Stimulated activated naive CD8-positive, alpha-beta T cell treated with anti-CD3 and anti-CD28 coated beads, Interleukin-15, amount 100 ng/mL, for 72 hours (primary cell): ENCODE data around the gene ZNF296.
A peak's percentile ranks its signal among the peaks of the same experiment; 100 is the strongest.

ENCODE experiments used
- ATAC-seq: fragments of 150-1000 bp; cut with Tn5 transposase; 2 replicates; pipeline ENCODE4 v1.10.0; 2021; ENCODE audit warnings: mild to moderate bottlenecking, moderate library complexity
- DNase-seq, 2 donors: peaks; one replicate each; pipeline ENCODE4 v3.0.0; 2021 to 2022
- H3K27ac Mint-ChIP-seq, 2 donors: one replicate each; pipeline ENCODE4 v1.8.0; 2022; ENCODE audit warnings: mild to moderate bottlenecking in 2 of 2, mixed read lengths in 2 of 2, moderate library complexity in 2 of 2
- H3K27me3 Mint-ChIP-seq: one replicate; pipeline ENCODE4 v1.8.0; 2022; ENCODE audit warnings: mixed read lengths
- H3K4me1 Mint-ChIP-seq: one replicate; pipeline ENCODE4 v1.8.0; 2022; ENCODE audit warnings: mild to moderate bottlenecking, mixed read lengths
- H3K4me3 Mint-ChIP-seq, 2 donors: one replicate each; pipeline ENCODE4 v1.8.0; 2022; ENCODE audit warnings: mild to moderate bottlenecking in 2 of 2, mixed read lengths in 2 of 2, moderate library complexity in 1 of 2
- H3K9me3 Mint-ChIP-seq, 2 donors: one replicate each; pipeline ENCODE4 v1.8.0; 2022; ENCODE audit warnings: mixed read lengths in 2 of 2

Gene ZNF296

DNA sequence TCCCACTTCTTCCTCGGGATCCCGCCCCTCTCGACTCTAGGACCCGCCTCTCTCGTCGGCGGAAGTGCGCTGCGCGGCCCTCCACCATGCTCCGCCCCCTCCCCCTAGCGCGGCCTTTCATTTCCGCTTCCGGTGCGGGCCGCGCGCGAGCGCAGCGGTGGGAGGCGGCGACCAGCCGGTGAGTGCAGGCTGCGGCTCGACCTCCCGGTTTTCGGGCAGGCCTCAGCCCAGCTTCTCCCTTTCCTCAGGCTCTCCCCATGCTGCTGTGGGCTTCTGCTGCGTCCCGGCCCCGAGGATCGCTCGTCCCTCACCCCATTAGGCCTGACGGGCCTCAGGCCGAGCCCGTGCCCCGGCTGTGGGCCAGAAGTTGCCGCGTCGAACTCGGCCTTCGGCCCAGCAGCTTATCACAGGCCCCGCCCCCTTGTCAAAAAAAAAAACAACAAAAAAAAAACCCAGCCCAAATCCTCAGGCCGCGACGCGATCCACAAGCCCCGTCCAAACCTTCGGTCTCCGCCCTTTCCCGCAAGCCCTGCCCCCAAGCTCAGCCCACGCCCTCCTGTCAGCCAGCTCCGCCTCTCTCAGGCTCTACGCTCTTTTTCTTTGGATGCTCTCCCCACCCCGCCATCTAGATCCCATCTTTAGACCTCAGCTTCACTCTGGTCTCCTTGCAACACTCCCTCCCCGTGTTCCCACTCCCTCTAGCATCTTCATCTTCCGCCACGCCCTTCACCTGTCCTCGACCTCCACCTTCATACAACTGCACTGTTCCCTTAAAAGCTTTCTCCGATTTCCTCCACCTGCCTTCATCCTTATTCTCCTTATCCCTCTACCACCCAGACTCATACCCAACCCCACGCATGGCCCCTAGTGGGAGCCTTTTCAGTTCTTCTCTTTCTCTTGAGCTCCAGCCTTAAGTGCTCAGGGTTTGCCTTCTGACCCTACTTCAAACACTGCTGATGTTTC, 37.1 kb downstream of the ZNF296 start, which contains the start of gene CLASRP:
Gene CLASRP, plus strand, starts transcription at position 115 of the 963 bp plus-strand sequence. CDS start 1,168 bp downstream, outside the sequence.
- peak within 1 kb of the TSS; percentile 95 to 98 for H3K27ac Mint-ChIP-seq
- H3K9me3 Mint-ChIP-seq: no peaks in the 10 kb centered on the region
- peaks cover 35% of the 10 kb centered on the region for H3K4me1 Mint-ChIP-seq
- DNase-seq: peak; percentile 82 to 86
- peak; percentile 98 for ATAC-seq
- H3K27me3 Mint-ChIP-seq: no peaks in the 10 kb centered on the region
- peak within 1 kb of the TSS; percentile 94 for H3K4me3 Mint-ChIP-seq

DNA sequence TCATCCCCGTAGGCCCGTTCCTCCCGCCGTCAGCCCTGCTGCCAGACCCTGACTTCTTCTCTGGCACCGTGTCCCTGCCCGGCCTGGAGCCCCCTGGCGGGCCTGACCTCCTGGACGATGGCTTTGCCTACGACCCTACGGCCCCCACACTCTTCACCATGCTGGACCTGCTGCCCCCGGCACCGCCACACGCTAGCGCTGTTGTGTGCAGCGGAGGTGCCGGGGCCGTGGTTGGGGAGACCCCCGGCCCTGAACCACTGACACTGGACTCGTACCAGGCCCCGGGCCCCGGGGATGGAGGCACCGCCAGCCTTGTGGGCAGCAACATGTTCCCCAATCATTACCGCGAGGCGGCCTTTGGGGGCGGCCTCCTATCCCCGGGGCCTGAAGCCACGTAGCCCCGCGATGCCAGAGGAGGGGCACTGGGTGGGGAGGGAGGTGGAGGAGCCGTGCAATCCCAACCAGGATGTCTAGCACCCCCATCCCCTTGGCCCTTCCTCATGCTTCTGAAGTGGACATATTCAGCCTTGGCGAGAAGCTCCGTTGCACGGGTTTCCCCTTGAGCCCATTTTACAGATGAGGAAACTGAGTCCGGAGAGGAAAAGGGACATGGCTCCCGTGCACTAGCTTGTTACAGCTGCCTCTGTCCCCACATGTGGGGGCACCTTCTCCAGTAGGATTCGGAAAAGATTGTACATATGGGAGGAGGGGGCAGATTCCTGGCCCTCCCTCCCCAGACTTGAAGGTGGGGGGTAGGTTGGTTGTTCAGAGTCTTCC, 38.7 kb downstream of the ZNF296 start:
- H3K27me3 Mint-ChIP-seq: no peaks in the 10 kb centered on the region
- DNase-seq: no peak
- H3K27ac Mint-ChIP-seq: peak overlapping the region in 1 of 2 donors; percentile 82
- H3K9me3 Mint-ChIP-seq: no peaks in the 10 kb centered on the region
- H3K4me3 Mint-ChIP-seq: peak overlapping the region; percentile 40 to 50
- no peak for ATAC-seq
- H3K4me1 Mint-ChIP-seq: peaks cover 35% of the 10 kb centered on the region

DNA sequence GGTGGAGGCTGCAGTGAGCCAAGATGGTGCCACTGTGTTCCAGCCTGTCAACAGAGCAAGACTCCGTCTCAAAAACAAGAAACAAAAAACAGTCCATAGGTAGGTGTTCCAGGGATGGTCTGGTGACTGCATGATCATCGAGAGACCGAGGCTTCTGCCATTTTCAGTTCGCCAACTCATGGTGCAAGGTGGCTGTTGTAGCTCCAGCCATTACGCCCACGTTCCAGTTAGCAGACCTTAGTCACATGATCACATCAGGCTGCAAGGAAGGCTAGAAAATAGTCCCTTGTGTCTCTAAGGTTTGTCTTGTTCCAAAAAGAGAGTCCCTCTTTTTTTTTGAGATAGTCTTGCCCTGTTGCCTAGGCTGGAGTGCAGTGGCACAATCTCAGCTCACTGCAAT, 40.5 kb downstream of the ZNF296 start:
- Mint-ChIP-seq H3K27me3 (no peaks in the 10 kb centered on the region), H3K9me3 (no peaks in the 10 kb centered on the region), H3K27ac (no peak overlapping the region), H3K4me3 (no peak overlapping the region), H3K4me1 (peaks cover 18% of the 10 kb centered on the region)
- ATAC-seq (no peak), DNase-seq (no peak)

DNA sequence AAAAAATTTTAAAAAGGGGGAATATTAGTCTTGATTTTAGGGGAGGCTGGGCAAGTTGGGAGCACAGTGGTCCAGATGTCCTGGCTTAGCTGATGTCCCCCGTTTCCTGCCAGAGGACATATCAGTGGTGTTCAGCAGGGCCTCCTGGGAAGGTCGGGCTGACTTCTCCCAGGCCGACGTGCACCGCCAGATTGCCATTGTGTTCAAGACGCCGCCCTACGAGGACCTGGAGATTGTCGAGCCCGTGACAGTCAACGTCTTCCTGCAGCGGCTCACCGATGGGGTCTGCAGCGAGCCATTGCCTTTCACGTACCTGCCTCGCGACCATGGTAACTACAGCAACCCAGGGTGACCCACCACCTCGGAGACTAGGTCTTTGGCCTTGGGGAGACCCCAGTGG, 43.9 kb downstream of the ZNF296 start:
- H3K9me3 Mint-ChIP-seq: no peaks in the 10 kb centered on the region
- no peak for DNase-seq
- H3K27ac Mint-ChIP-seq: peak overlapping the region in 1 of 2 donors; percentile 93
- no peaks in the 10 kb centered on the region for H3K27me3 Mint-ChIP-seq
- no peak for ATAC-seq
- no peak overlapping the region for H3K4me3 Mint-ChIP-seq
- H3K4me1 Mint-ChIP-seq: no peaks in the 10 kb centered on the region

DNA sequence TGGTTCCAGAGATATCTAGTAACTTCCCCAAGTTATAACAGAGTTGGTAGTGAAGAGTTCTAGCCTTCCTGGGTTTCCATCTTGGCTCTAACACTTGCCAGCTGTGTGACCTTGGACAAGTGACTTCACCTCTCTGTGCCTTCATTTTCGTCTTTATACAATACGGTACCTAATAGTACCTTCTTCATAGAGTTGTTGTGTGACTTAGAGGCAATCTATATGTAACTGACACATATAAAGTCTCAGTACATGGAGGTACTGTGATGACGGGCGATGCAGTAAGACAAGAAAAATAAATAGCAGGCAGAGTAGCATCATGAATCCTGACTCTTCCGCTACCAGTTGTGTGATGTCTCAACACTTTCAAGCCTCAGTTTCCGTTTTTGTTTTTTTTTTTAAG, 45.5 kb downstream of the ZNF296 start:
- peak overlapping the region in 1 of 2 donors; percentile 63 for H3K27ac Mint-ChIP-seq
- H3K4me3 Mint-ChIP-seq: no peak overlapping the region
- ATAC-seq: no peak
- no peaks in the 10 kb centered on the region for H3K4me1 Mint-ChIP-seq
- no peak for DNase-seq
- H3K27me3 Mint-ChIP-seq: no peaks in the 10 kb centered on the region
- no peaks in the 10 kb centered on the region for H3K9me3 Mint-ChIP-seq

DNA sequence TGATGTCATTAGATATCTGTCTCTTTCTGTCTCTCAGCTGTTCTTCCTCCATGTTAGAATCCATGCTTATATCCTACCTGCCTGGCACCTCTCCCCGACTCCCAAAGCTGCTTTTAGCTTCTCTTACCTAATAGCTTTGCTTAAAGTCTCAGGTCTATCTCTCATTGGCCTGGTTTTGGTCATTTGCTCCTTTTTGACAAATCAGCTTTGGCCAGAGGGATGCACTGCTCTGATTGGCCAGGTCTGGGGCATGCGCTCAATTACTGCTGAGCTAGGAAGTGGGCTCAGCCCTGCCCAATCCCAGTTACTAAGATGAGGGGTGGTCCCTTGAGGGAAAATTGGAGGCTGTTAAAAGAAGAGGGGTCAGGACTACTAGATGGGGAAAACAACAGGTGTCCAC, 48.9 kb downstream of the ZNF296 start:
- Mint-ChIP-seq H3K4me3 (no peak overlapping the region), H3K4me1 (no peaks in the 10 kb centered on the region), H3K27ac (no peak overlapping the region), H3K9me3 (no peaks in the 10 kb centered on the region), H3K27me3 (no peaks in the 10 kb centered on the region)
- DNase-seq: no peak
- ATAC-seq: no peak

DNA sequence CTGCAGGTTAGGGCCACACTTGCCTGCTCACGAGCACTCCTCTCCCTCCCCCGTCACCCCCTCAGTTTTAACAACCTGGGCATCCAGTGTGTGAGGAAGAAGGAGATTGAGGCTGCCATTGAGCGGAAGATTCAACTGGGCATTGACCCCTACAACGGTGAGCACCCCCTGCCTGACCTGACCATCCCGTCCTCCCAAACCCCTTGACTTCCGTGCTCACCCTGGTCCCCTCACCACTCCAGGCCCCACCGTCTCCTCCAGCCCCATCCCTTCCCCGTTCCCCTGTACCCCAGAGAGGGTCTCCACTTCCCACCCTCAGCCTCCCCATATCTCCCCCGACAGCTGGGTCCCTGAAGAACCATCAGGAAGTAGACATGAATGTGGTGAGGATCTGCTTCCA, 51.0 kb downstream of the ZNF296 start:
- H3K27me3 Mint-ChIP-seq: no peaks in the 10 kb centered on the region
- H3K4me3 Mint-ChIP-seq: no peak overlapping the region
- no peaks in the 10 kb centered on the region for H3K9me3 Mint-ChIP-seq
- DNase-seq: no peak
- no peaks in the 10 kb centered on the region for H3K4me1 Mint-ChIP-seq
- no peak overlapping the region for H3K27ac Mint-ChIP-seq
- no peak for ATAC-seq

DNA sequence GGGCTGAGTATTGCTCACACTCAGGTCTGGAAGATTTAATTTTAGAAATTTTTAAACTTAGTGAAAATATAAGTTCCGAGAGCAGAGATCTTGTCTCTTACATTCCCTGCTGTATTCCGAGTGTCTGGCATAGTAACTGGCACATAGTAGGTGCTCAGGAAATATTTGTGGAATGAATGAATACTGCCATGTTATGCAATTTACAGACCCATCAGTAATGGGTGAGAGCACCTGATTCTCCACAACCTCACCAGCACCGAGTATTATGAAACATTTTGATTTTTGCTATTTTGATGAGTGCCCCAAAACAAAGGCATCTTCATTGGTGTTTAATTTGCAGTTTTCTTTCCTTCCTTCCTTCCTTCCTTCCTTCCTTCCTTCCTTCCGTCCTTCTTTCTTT, 53.2 kb downstream of the ZNF296 start:
- H3K27me3 Mint-ChIP-seq: no peaks in the 10 kb centered on the region
- DNase-seq (no peak), ATAC-seq (no peak)
- H3K4me3 Mint-ChIP-seq: no peak overlapping the region
- no peaks in the 10 kb centered on the region for H3K4me1 Mint-ChIP-seq
- H3K9me3 Mint-ChIP-seq: no peaks in the 10 kb centered on the region
- no peak overlapping the region for H3K27ac Mint-ChIP-seq

DNA sequence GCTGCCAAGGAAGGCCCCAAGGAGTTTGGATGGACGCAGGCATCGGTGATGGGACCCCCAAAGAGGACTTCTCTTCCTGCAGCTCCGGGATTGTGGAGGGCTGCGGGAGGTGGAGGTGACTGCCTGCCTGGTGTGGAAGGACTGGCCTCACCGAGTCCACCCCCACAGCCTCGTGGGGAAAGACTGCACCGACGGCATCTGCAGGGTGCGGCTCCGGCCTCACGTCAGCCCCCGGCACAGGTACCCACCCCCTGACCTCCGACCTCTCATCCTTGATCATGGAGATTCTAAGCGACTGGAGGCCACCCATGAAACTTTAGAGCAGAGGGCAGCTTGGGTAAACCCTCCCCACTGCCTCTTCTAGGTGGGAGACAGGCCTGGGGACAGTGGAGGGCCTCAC, 54.3 kb downstream of the ZNF296 start:
- ATAC-seq: no peak
- H3K4me1 Mint-ChIP-seq: peaks cover 2% of the 10 kb centered on the region
- H3K9me3 Mint-ChIP-seq: no peaks in the 10 kb centered on the region
- DNase-seq: no peak
- no peaks in the 10 kb centered on the region for H3K27me3 Mint-ChIP-seq
- no peak overlapping the region for H3K4me3 Mint-ChIP-seq
- peak overlapping the region in 1 of 2 donors; percentile 12 for H3K27ac Mint-ChIP-seq
